SHP77 treated with DMSO at 0.1 percent for 48 hours (cell line): ENCODE measurements around the gene PRODH2.
"Not testable (repeated sequence)": the region's sequence is repeated elsewhere in the genome, so short reads cannot be mapped to it uniquely, and the experiment has no call there.

Source experiments
- DNase-seq: peaks from one replicate; lab custom pipeline; 2025; lab: John Stamatoyannopoulos, UW

Gene PRODH2

DNA sequence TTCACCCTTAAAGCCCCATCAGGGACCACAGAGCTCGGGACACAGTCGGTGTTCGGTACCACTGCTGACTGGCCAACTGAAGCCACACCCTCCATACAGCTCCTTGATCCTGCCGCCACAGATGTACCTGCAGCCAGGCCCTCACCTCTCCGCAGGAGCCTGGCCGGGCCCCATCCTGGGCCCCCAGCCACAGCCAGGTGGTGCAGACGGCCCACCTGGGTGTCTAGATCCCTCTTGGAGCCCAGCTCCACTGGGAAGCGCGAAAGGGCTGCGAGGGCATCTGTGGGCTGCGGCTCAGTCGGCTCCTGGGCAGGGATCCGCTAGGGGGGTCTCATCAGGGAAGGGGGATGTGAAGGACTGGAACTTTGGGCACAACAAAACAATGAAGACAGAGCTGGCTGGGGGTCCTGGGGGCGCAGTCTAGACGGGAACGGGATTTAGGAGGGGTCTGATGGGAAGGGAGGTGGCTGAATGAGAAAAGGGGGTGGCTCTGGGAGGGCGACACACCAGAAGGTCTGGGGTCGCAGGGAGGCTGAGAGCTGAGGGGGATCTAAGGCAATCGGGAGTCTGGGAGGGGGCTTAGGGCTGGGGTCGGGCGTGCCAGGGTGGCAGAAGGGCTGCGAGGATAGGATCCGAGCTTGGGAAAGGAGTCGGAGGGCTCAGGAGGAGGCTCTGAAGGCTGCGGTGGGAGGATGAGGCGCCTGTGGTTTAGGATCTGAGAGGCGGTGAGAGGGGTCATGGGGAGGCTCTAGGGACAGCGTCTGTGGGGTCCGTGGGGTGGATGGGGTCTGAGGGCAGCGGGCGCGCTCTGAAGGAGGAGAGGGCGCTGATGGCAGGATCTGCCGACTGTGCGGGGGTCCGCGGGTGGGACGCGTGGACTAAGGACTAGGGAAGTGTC is 15.8 kb downstream of the PRODH2 start:
- no peak for DNase-seq

- DNase-seq, result not testable (repeated sequence)
These were observed 17.1 kb downstream of the PRODH2 start for GRCh38 chr19:35795564-35795963.

GRCh38 chr19:35793381-35794165 is 19.1 kb downstream of the PRODH2 start:
- no peak for DNase-seq

DNA sequence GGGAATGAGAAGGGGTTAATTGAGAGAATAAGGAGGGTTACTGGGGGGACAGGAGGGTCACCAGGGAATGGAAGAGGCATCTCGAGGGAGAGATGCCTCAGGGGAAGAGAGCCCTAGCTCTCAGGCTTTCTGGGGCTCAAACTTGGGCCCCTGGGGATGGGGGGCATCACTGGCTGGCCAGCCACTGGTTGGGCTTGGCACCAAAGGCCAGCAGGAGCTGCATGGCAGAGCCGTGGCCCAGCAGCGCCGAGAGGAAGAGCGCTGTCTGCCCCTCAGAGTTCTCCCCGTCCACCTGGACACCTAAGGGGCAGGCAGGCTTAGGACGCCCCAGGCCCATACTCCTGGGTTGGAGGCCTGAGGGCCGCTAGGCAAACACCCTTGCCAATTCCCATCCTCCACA is 19.8 kb downstream of the PRODH2 start:
- no peak for DNase-seq

- no peak for DNase-seq
These were observed 20.3 kb downstream of the PRODH2 start for GRCh38 chr19:35792312-35792711.

- no peak for DNase-seq
These were observed 20.8 kb downstream of the PRODH2 start for GRCh38 chr19:35791814-35792279.

DNA sequence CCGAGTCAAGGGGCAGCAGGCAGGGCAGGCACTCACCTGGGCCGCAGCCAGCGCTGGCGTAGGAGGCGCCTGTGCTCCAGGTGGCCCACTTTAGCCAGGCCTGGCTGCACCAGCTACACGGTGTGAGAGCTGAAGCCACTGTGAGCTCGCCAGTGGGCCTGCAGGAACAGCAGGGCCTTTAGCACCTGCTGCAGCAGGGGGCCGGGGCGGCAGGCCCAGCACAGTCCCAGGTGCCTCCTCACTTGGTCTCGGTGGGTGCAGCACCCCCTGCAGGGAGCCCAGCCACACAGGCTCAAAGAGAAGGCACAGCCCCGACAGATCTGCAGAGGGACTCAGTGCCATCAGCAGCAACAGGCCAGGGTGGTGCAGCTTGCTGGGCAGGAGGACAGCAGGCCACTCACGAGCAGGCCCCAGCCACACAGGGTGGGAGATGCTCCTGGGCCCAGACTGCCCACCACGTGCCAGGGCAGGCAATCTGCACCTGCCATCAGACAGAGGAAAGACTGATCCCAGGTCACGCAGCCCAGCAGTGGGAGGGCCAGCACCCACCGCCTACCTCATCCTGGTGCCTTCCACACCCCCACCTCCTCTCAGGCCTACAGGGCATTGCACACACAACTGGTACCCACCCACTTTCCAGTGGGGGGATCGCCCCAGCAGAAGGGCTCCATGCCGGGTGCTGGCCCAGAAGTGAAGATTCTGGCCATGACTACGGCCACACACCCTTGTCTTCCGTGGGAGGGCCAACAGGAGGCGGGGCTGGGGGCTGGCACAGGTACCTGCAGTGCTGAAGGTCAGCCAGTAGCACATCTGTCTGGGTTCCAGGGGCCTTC is 21.4 kb downstream of the PRODH2 start:
- peak; percentile 25 for DNase-seq

- DNase-seq, result no peak
These were observed 22.4 kb downstream of the PRODH2 start for GRCh38 chr19:35789978-35790944.

DNA sequence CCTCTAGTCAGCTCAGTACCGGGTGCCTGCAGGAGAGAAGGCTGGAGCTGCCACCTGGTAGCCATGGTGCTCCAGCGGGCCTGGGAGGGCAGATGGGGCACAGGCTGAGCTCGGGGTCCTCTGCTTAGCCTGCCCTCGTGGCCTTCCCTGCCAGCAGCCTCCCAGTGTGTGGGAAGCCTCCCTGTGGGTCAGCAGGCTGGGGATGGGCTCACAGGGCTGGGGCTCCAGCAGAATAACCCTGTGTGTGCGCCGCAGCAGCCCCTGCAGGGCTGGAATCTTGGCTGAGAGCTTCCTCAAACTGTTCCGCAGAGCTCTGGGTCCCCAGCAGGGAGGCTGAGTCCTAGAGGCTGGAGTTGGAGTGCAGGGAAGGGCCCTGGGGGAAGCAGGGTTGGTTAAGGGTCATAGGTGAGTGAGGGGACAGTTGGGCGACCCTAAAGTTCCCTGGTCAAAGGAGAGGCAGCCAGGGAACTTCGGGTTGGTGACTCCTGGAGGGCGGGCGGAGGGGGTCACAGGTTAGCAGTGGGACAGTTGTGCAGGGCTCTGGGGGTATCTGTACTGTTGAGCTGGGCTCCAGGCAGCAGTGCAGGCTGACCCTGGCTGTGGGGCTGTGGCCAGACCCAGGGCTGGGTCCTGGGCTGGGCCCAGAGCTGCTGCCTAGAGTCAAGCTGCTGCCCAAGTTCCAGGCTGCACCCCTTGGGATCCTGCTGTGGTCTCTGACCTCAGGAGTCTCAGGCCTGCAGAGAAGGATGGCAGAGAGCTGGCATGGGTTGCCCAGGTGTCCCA is 23.3 kb downstream of the PRODH2 start:
- DNase-seq, result no peak

DNA sequence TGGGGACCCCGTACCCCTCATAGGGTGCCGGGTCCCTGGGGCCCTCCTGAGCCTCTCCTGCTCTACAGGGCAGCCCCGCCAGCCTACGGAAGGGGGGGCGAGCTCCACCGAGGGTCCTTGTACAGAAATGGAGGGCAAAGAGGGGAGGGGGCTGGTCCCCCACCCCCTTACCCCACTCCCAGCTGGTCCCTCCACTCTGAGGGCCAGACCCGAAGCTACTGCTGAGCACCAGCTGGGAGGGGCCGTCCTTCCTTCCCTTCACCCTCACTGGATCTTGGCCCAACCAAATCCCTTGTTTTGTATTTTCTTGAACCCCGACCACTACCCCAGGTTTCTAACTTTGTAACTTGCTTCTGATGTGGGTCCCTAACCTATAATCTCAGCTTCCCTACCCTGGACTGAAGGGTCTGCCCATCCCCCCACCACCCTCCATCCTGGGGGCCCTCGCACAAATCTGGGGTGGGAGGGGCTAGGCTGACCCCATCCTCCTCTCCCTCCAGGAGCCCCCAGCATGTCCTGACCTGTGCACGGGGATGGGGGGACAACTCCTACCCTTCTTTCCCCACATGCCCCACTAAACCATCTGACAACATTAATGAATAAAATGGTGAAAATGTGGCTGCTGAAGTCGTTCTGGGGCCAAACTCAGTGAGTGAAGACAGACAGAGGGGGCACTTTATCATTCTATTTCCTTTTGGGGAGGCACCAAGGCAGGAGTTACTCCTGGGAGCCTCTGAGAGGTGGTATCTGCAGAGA is 24.3 kb downstream of the PRODH2 start:
- DNase-seq, result no peak

DNA sequence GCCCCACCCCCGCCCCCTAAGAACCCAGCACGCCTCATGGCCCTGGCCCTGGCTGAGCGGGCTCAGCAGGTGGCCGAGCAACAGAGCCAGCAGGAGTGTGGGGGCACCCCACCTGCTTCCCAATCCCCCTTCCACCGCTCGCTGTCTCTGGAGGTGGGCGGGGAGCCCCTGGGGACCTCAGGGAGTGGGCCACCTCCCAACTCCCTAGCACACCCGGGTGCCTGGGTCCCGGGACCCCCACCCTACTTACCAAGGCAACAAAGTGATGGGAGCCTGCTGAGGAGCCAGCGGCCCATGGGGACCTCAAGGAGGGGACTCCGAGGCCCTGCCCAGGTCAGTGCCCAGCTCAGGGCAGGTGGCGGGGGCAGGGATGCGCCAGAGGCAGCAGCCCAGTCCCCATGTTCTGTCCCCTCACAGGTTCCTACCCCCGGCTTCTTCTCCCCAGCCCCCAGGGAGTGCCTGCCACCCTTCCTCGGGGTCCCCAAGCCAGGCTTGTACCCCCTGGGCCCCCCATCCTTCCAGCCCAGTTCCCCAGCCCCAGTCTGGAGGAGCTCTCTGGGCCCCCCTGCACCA is 25.3 kb downstream of the PRODH2 start:
- DNase-seq, result no peak

GRCh38 chr19:35786299-35787160 is 26.1 kb downstream of the PRODH2 start:
- DNase-seq, result no peak

- DNase-seq, result no peak
These were observed 27.4 kb downstream of the PRODH2 start for GRCh38 chr19:35785339-35785627.

- DNase-seq, result no peak
These were observed 27.9 kb downstream of the PRODH2 start for GRCh38 chr19:35784503-35785338.

DNA sequence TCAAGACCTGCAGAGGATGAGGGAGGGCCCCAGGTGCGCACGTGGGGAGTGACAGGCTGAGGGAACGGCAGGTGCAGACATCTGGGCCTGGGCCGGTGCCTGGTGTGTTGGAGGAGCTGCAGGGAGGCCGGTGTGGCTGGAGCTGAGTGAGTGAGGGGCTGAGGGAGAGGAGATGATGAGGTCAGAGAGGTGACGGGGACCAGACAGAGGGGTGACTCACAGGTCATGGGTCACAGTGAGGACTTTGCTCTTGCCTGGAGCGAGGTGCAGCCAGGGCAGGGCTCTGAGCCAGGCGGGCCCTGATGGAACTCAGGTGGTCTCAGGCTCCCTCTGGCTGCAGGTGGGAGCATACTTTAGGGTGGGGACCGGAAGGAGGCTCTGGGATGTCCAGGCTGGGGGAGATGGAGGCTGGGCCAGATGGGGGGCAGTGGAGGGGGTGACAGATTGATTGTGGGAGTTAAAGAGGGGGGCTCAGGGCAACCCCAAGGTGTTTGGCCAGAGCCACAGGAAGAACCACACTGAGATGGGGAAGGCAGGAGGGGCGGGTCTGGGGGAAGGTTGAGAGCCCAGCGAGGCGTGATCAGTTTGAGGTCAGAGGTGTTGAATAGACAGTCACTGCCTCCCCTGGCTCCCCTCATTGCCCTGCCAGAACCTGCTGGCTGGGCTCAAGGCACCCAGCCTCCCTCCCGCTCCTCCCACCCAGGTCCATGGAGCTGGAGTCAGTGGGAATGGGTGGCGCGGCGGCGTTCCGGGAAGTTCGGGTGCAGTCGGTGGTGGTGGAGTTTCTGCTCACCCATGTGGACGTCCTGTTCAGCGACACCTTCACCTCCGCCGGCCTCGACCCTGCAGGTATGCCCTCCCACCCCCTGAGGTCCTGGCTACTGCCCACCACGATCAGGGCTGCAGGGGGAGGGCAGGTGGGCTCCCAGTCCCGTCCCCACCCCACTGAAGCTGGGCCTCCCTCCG is 28.9 kb downstream of the PRODH2 start:
- no peak for DNase-seq

- no peak for DNase-seq
These were observed 30.1 kb downstream of the PRODH2 start for GRCh38 chr19:35782589-35782988.
